IPS-18c (cell line): ENCODE results near the gene HOXC4.
"Not testable (repeated sequence)": the region's sequence is repeated elsewhere in the genome, so short reads cannot be mapped to it uniquely, and the experiment has no call there.

Source experiments
- H3K4me3 ChIP-seq: 2 replicates; pipeline ENCODE4 v1.7.0; 2013; ENCODE audit warnings: low read depth, mild to moderate bottlenecking, low read length, moderate library complexity; ENCODE audit not compliant: insufficient read depth
- H3K9me3 ChIP-seq: one replicate; pipeline ENCODE4 v1.6.1; 2013; ENCODE audit warnings: mild to moderate bottlenecking, low read length, moderate library complexity; ENCODE audit not compliant: control insufficient read depth, insufficient read depth

The HOXC4 gene

DNA sequence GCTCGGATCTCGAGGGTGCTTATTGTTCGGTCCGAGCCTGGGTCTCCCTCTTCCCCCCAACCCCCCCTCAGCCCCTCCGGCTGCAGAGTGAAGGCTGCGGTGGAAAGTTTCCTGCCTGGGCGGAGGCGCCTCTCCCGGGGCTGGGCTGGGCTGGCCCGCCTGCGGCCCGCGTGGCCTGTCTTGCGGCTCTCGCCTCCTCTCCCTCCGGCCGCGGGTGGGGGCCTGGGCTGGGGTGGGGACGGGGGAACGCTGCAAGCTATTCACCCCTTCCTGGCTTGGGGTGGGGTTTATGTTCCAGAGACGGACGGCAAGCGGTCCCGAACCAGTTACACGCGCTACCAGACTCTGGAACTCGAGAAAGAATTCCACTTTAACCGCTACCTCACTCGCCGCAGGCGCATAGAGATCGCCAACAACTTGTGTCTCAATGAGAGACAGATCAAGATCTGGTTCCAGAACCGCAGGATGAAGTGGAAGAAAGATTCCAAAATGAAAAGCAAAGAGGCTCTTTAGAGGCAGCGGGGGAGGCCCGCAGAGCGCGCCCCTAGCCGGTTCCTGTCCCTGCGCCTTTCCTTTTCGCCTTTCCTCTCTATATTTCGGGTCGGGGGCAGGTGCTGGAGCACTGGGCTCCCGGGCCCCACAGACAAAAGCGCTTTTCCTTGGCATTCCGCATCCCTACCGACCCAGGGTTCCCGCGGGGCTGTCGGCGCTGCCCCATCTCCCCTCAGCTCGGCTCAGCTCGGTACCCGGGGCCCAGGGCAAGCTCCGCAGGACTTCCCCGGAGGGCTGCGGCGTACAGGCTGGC is 19.5 kb upstream of the HOXC4 start:
- H3K4me3 ChIP-seq, result no peak overlapping the region
- peaks cover 2% of the 10 kb centered on the region for H3K9me3 ChIP-seq

DNA sequence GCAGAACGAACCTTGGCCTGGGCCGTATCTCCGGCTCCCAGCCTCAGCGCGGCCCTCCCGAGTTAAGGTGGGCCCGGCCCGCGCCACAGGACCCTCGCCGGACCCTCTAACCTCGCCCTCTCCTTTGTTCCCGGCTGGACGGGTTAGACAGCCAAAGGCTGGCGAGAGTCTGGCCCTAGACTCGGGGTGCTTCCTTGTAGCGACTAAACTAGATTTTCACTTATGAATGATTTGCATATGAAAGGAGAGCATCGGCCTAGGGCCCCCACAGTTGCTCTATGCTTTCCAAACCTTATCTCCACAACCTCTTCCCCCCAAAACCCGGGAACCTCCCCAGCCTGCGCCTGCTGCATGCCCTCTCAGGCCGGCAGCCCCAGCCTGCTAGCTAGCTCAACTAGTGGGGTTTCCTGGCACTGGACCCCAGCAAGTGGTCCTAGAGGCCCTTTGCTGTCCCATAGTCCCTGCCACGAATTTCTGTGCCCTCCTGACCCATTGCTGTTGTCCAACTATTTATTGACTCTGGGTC is 18.8 kb upstream of the HOXC4 start:
- H3K9me3 ChIP-seq, result peaks cover 2% of the 10 kb centered on the region
- H3K4me3 ChIP-seq, result no peak overlapping the region

DNA sequence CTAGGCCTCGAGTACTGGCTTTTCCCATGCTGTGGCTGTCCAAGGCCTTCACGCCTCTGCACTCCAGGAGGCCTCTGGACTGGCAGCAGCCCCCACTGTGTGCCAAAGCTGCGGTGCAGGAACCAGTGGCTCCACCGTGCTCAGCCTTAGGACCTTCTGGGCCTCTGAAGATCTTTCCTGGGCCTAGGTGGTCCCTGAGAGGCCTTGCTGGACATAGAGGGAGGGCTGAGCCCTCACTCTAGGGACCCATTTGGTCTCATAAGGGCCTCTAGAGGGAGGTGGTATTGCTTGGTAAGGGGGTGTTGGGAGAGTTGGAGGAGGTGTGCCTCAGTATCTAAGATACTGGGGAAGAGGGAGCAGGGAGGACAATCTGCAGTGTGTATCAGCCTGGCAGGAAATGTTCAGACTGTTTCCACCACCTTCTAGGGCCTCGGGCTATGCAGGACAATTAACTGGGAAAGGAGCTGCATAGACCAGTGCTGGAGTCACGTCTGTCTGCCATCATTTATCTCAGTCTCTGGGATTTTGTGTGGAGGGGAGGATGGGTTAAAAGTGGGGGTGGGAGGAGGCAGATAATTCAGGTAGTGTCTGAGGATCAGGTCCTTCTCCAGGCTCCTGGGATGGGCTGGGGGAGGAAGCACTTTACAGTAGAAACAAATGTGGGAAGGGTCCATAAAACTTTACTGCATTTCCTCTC is 17.9 kb upstream of the HOXC4 start:
- Histone ChIP-seq H3K4me3 (no peak overlapping the region), H3K9me3 (peaks cover 2% of the 10 kb centered on the region)

DNA sequence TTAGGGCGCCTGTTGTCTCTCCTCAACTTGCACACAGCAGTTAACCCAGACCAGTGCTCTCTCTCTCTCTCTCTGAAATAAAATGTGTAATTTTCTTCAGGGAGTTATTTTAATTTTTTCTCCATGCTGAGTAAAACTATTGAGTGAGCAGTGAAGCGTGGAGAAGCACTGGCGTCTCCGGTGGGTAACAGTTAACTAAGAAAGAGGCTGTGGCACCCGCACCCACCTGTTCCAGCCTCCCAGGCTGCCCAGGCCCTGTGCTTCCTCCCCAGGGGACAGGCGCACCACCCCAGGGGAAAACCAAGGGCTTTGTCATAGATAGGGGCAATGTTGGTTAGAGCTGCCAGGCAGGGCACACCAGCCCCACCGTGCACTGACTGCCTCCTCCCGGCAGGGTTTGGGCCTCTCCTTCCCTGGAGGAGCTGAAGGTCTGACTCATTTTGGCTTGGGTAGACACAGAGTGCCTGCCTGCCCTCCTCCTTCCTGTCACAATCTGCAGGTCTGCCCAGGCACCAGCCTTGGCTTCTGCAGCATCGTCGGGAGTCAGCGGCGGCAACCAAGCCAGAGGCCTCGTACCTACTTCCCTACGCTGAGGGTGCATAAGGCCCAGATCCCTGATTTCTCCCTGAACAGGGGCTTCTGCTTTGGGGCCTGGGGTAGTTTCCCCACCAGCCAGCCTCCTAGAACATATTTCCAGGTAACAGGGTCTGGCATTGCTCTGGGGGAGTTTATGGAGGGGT is 16.8 kb upstream of the HOXC4 start:
- H3K9me3 ChIP-seq, result peaks cover 2% of the 10 kb centered on the region
- H3K4me3 ChIP-seq, result no peak overlapping the region

DNA sequence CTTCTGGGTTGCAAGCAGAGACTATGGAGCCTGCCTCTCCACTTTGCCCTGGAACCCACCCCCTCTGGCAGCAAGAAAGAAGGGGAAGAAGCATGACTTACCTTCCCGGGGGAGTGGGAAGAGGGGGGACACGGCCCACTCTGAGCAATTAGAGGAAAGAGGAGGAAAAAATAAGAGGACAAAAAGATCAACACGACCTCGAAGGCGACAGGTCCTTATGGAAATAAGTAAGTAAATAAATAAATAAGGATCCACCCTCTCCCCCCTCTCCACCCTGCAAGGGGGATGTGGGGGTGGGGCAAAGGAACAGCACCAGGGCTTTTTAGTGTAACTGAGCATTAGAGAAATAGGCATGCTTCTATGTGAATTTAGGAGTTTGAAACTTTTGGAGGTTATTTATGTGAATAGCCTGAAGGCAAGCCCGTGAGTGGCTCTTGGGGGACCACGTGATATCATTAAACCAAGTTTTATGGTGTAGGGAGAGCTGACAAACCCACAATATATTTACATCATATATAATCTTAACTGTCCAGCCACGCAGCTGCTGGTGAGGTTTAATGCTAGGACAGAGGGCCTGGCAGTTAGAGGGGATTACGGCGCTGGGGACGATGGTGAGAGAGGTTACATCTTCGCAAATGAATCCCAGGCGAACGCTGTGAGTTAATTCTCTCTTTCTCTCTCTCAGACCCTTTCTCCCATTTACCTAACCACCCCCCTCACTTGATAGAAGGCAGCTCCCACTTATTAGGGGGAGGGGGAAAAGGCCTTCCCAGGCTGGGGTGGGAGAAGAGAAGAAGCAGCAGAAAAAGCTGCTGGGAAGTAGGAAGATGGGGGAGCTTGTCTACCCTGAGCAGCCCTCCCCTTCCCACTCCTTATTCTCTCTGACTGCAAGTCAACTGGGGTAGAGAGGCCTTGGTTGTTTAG is 16.0 kb upstream of the HOXC4 start:
- Histone ChIP-seq H3K9me3 (peaks cover 4% of the 10 kb centered on the region), H3K4me3 (no peak overlapping the region)

DNA sequence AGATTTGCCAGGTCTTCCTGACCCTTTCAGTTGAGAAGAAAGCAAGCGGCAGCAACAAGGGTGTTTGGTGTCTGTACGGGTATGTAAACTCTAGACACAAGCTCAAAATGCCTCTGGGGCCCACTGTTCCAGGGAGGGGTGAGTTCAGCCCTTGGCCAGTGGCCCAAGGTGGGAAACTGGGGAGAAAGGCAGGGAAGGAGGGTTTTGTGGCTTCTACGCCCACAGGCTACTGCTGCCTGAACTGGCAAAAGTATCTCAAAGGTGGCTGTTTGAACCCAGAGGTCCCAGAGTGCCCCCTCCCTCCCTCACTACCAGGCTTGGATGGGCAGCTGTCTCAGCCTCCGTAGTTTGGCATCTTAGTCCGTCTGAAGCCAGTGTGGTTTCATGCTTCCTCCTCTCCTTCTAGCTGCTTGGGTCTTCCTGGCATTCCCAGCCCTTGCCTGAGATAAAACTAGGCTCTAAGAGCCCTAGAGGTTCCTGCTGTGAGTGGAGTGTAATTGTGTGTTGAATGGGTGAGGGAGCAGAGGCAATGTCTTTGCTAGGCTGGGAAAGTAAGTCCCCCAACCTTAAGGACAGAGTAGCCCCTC is 15.3 kb upstream of the HOXC4 start:
- H3K4me3 ChIP-seq, result no peak overlapping the region
- peaks cover 4% of the 10 kb centered on the region for H3K9me3 ChIP-seq

DNA sequence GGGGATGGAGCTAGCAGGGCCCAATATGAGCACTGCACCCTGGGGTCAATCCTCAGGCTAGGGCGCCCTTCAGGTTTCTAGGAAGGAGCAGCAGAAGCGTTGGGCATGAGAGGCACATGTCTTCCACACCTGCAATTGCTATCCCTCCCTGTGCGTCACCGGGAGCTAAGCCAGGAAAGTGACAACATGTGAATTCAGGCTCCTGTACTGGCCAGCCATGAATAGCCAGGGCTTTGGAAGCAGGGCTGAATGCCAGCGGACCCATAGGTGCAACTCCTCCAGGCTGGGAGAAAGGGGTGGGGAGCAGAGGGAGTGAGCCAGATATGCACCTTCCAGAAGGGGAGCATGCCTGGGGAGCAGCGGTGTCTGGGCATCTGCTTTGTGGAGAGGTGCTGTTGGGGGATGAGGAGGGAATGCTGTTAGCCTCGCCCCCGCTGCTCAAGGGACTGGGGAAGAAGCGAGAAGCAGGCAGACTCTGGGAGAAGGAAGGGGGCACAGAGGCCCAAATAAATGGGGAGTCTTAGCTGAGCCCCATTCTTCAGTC is 14.7 kb upstream of the HOXC4 start:
- Histone ChIP-seq H3K4me3 (no peak overlapping the region), H3K9me3 (peaks cover 4% of the 10 kb centered on the region)

DNA sequence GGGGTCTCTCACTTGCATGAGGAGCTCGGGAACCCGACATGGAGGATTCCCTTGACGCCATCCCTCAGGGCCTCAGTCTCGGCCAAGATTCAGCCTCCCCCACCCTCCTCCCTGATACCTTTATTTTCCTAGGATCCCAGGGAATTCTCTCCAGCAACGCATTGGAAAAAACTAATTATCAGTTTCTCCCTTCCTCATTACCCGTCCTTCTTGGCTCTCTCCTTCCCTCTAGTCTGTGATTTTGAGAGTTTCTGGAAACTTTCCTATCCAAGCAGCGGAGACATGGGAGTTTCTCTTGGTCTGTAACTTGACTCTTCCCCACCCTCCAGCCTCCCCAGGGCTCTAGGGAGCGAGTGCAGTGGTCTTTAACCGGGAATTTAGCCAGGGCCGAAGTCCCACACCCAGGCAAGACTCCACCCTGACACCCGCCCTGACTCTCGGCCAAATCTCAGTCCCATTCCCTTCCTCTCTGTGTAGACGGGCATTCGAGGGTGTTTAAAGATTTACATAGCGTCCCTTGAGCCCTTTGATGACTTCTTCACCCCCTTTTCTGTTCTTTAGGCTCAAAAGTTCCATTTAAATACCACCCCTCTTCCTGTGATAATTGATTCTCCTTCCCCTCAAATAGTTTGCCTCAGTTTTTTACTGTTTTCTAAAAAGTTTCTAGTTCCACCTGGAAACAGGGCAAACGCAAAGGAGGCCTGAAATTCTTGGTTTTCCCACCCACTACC is 14.1 kb upstream of the HOXC4 start:
- Histone ChIP-seq H3K4me3 (no peak overlapping the region), H3K9me3 (peaks cover 4% of the 10 kb centered on the region)

DNA sequence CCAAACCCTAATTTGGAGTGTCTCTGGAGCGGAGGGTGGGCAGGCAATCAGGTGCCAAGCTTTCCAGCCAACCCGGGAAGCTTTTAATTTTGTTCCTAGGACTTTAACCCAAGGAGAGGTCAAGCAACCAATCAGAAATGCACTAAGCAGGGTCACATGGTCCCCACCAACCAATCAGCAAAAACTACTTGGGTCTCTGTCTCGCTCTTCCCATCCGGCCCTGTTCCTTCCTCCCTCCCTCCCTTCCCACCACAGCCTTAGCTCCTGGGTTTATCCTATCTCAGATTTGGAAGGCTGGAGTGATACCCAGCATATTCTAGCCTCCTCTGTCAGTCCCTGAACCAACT is 13.5 kb upstream of the HOXC4 start:
- no peak overlapping the region for H3K4me3 ChIP-seq
- H3K9me3 ChIP-seq, result peaks cover 4% of the 10 kb centered on the region

DNA sequence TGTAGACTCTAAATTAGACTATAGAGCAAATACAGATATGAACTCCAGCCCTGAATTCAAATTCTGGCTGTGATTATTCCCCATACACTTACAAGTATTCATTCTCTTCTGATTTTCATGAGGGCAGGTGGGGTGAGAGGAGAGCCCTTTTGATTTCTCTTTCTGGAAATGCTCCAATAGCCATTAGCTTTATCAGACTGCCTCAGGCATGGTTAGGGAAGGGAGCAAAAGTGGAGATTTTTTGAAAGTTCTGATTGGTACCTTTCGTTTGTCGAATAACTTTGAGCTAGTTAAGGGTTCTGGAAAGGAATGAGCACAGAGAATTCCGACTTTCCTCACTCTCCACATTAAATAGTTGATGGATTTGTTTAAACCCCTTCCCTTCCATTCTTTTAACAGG is 13.0 kb upstream of the HOXC4 start:
- Histone ChIP-seq H3K9me3 (peaks cover 4% of the 10 kb centered on the region), H3K4me3 (no peak overlapping the region)

DNA sequence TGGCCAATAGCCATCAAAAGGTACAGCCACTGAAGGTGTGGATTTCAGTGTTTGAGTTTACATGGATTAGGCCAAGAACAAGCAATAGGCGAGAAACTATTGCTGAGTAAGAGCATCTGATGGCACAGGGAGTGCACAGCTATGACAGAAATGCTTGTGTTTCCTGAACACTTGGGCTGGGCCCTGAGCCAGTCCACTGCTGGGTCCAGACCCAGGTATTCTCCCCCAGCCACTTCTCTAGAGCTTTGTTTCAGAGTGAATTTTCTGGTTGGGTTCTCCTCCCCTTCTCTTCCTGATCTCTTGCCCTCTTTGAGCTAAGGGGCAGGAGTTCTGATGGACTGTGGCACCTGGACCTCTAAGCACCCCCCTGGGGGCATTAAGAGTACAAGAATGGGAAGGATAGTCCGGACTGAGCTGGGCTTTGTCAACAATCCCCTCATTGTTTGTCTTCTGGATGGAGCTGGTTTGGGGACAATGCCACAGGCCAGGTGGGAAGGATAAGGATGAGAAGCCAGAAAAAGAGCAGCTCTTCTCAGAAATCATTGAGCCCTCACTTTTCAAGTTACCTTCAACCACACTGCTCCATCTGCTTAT is 12.4 kb upstream of the HOXC4 start:
- no peak overlapping the region for H3K4me3 ChIP-seq
- H3K9me3 ChIP-seq, result peaks cover 4% of the 10 kb centered on the region

DNA sequence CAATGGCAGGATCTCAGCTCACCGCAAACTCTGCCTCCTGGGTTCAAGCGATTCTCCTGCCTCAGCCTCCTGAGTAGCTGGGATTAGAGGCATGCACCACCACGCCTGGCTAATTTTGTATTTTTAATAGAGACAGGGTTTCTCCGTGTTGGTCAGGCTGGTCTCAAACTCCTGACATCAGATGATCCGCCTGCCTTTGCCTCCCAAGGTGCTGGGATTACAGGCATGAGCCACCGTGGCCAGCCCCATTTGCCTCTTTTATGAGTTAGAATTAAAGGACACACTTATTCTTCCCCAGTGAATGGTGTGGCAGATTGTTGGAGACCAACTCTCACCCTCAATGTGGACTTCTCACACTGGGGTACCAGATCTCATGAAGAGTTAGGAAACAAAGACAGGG is 11.6 kb upstream of the HOXC4 start:
- H3K4me3 ChIP-seq, H3K9me3 ChIP-seq: not testable (repeated sequence)

DNA sequence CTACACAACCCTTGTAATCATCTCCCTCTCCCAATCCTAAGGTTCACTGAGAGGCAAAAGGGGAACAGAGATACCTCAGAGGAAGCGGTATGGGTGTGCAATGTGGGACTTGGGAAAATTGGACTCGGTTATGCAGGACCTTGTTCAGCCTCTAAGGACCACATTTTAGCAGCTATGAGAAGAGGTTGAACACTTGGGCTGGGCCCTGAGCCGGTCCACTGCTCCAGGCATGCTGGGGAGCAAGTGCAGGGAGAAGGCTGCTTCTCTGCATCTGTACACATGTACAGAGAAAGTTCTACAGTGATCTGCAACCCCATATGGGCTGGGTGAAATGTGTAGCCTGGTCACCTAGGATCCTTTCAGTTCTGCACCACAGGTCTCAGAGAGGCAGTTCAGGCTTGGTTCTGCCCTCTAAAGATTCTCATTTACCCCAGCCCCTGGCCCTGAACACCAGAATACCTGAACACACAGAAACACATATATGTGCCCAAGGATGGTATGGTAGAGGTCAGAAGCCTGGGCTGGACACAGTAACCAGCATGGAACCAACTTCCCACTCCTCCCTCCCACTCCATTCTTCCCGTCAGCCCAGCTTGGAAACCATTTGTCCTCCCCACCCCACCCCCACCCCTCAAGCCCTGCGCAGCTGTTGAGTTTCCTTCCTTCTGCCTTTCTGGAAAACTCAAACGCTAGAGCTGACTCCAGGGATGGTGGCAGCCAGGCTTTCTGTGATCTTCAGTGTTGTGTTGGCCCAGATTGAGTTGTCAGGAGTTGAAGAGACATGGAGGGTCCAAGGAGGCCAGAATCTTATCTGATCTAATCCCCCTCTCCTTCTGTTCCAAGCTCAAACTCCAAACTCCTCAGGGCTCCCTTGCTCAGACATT is 10.4 kb upstream of the HOXC4 start:
- no peak overlapping the region for H3K4me3 ChIP-seq
- peaks cover 4% of the 10 kb centered on the region for H3K9me3 ChIP-seq

DNA sequence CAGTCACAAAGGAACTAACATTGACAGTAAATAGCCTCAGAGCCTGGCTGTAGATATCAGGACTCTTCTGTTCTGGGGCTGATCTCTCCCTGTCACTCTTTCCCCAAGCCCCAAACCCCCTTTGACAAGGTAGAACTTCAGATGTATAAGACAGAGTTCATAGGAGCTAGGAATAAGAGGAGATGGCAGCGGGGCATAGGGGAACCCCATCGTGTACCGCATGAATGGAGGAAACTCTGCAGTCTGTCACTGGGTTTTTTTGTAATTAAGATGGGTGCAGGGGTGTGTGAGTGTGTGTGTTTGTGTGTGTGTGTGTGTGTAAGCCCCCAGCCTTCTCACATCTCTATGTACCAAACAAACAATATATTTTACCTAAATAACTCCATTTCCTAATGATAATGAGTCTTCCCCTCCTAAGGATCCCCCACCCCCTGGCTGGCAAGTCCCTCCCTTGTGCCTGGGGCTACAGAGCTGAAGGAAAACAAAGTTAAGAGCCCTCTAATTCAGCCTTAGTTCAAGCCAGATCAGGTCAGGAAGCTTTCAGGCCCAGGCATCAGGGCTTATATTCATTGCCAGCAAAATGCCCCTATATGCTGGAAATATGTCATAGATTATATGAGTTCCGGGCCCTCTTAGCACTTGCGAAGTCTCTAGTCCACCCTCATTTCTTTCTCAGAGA is 9.1 kb upstream of the HOXC4 start:
- H3K9me3 ChIP-seq, result peaks cover 4% of the 10 kb centered on the region
- H3K4me3 ChIP-seq, result no peak overlapping the region
